A549 treated with DMSO at 1 μM for 4 hours (cell line): ENCODE results near the gene FGF19. TPM values are rescaled to one million over a fixed set of nuclear protein-coding genes. Genes with fewer than 3 reads are reported as not detected.

Experiments used
- total RNA-seq: library from RNA; stranded (reverse); fragments of 200-300 nt; extraction: Qiagen RNA extraction; gene quantifications from 5 replicates; pipeline ENCODE4 v1.2.3, GENCODE V29; 2022; ENCODE audit warnings: low read depth

FGF19 gene
- total RNA-seq: 0.08 to 0.11 TPM in 2 of 5 replicates, not detected in the others

GRCh38 chr11:69703768-69704507, at the start of gene FGF19:
FGF19 (minus strand) TSS chr11:69704022; CDS start chr11:69703876, 146 bp downstream.

DNA sequence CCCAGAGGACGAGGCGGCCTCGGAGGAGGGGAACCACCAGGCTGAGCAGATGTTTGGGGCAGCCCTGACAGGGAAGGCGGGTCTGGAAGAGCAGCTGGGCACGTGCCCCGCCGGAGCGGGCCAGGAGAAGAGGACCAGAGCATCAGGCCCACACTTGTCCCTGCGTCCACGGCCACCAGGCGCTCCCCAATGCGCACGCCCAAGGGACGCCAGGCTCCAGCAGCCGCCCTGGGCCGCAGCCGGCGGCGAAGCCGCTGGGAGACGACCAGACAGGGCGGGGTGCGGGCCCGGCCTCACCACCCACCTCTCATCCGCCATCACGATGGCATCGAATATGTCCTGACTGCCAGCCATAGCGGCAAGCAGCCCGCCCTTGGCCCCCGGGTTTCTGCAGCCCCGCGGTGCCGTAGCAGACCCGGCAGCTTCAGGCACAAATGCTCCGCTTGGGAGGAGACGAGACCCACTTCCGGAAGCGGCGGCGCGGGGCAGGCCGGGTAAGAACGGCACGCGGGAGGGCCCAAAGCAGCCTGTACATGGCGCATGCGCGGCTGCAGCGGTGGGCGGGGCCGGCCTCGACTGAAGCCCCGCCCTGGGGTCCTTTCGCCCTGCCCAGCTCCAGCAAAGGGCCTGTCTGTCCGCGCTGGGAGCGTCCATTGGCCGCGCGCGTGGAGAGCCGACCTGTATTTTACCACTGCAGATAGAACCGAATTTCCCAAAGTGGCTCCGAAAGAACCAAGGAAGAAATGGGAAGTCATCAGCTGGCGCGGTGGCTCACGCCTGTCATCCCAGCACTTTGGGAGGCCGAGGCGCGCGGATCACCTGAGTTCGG, 28.7 kb downstream of the FGF19 start, which contains the start of gene LTO1:
TSS of gene LTO1 (minus strand) at position 468 of the 829 bp plus-strand sequence. CDS start at position 354, 114 bp downstream.

Other genes with a start within 250 kb of the FGF19 start
- gene LINC01488, start 222.4 kb downstream of the FGF19 start, total RNA-seq: 0.07 to 0.10 TPM in 2 of 5 replicates, not detected in the others
- gene CCND1, start 62.9 kb downstream of the FGF19 start, total RNA-seq: 183 to 237 TPM (median 227 TPM) in 5 replicates
- 30.2 to 37.9 TPM (median 32.3 TPM) in 5 replicates for gene LTO1, start 28.7 kb downstream of the FGF19 start, total RNA-seq
- gene FGF4, start 71.3 kb upstream of the FGF19 start, total RNA-seq: not detected in 5 replicates
- not detected in 5 replicates for gene FGF3, start 115.4 kb upstream of the FGF19 start, total RNA-seq